A172 (cell line): Measurements from ENCODE around the gene ZFP69. TPM values are rescaled to one million over a fixed set of nuclear protein-coding genes. Genes with fewer than 3 reads are reported as not detected.

Source experiments
- DNase-seq: peaks from one replicate; pipeline ENCODE4 v3.0.0-alpha.2; 2015; ENCODE audit warnings: low spot score
- total RNA-seq: library from RNA; depleted of rRNA; stranded (reverse); fragments of >200 nt; shearing (Covaris generic); gene quantifications from 2 replicates; pipeline ENCODE4 v1.2.3, GENCODE V29; 2014; rRNA removed

The ZFP69 gene
- total RNA-seq, 1 experiment from 2014 or later = not detected

DNA sequence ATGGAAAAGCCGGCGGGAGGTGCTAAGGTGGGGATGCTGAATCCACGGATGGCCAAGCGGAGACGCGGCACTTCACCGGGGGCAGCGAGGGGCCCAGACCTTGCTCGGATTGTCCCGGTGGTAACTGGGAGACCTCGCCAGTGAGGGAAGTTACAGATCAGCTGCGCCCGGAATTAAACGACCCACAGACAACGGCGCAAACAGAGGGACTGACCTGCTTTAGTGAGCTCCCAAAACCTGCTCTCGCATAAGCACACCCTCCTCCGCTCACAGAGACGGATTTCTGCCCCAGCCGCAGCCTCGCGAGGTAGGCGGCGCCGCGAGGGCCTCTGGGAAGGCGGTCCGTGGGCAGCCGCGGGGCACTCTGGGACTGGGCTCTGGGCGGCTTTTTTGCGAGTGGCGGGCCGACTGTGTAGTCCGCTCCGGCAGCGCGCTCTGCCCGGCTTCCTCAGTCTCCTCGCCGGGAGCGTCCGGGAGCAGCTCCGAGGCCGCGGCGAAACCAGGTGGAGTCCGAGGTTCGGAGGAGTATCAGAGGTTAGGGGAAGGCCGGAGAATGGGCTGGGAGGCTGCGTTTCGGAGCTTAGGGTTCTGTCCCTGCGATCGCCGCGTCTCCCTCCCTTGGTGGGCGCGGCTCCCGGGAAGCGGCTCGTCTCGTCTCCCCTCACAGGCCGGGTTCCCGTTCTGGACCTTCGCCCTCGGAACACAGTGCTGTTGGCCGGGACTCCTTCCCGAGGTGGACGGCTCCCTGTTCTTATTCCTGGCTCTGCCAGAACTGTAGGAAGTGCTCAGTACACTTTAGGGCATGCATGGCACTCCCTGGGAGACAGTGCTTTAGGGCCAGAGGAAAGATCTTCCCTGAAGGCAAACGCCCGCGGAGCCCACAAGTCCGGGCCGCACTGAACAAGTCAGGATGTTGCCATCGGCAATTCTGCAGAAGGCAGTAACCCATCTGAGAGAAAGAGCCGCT, 31.6 kb downstream of the ZFP69 start, which contains the start of gene EXO5:
TSS of gene EXO5 (plus strand) at position 393 of the 967 bp plus-strand sequence. CDS start 5,778 bp downstream, outside the sequence.
- DNase-seq = no peak

DNA sequence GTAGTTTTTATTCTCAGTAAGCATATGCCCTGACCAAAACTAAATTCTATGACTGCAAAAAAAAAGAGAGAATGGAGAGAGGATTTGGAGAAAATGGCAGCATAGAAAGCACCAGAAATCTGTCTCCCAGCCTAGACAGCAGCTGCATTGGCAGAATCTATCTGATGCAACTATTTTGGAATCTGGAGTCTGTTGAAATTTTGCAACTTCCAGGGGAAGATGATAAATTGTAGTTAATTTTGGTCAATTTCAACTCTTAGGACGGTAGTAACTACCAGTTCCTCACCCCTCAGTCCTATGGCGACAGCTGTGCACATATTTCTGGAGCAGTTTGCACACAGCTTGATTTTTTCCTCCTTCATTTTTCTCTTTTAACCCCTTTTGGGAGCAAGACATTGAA, 42.4 kb downstream of the ZFP69 start:
- no peak for DNase-seq

GRCh38 chr1:40530735-40531380, 53.8 kb downstream of the ZFP69 start:
- DNase-seq = no peak

- peak; percentile 94 for DNase-seq
Measured at GRCh38 chr1:40531381-40532061, 54.4 kb downstream of the ZFP69 start, which contains the start of gene ZNF684. TSS of gene ZNF684 (plus strand) at chr1:40531637. CDS start at chr1:40533167, 1,530 bp downstream.

DNA sequence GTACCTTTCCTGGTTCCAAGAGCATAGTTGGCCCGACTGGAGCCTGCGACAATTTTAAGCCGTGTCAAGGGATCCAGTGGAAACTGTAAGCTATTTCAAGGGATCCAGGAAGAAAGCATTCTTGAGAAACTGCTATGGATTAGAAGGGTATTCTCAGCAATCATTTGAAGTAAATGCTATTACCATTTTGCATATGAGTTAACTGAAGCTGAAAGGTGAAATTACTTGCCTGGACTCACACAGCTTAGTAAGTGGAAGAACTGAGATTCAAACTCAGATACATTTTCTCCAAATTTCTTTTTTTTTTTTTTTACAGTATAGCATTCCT, 54.9 kb downstream of the ZFP69 start:
- DNase-seq = no peak

- peak; percentile 55 for DNase-seq
Measured at GRCh38 chr1:40532844-40533424, 55.8 kb downstream of the ZFP69 start.

DNA sequence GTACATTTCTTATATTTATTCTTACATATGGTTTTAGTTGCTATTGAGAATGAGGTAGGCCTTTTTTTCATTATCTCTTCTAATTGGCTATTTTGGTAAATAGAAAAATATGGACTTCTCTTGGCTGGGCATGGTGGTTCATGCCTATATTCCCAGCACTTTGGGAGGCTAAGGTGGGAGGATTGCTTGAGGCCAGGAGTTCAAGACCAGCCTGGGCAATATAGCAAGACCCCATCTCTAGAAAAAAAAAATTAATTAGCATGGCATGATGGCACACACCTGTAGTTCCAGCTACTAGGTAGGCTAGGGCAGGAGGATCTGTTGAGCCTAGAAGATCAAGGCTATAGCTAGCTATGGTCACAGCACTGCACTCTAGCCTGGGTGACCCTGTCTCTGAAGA, 57.5 kb downstream of the ZFP69 start:
- no peak for DNase-seq

- DNase-seq = no peak
Measured at GRCh38 chr1:40535732-40536131, 58.6 kb downstream of the ZFP69 start.

GRCh38 chr1:40539338-40539737, 62.2 kb downstream of the ZFP69 start:
- no peak for DNase-seq

Other genes with a start within 250 kb of the ZFP69 start
- not detected in 2 replicates for gene TMCO2, start 229.4 kb upstream of the ZFP69 start, total RNA-seq
- gene ZMPSTE24, start 219.1 kb upstream of the ZFP69 start, total RNA-seq = 86.7 and 131 TPM in 2 replicates
- gene COL9A2, start 160.0 kb upstream of the ZFP69 start, total RNA-seq = 0.67 and 0.90 TPM in 2 replicates
- 10.3 and 11.9 TPM in 2 replicates for gene SMAP2, start 103.6 kb upstream of the ZFP69 start, total RNA-seq
- 3.5 and 4.2 TPM in 2 replicates for gene ZFP69B, start 26.8 kb upstream of the ZFP69 start, total RNA-seq
- 2.2 and 3.5 TPM in 2 replicates for gene EXO5, start 31.5 kb downstream of the ZFP69 start, total RNA-seq
- 5.0 TPM in 2 replicates for gene ZNF684, start 54.3 kb downstream of the ZFP69 start, total RNA-seq
- gene RIMS3, start 188.4 kb downstream of the ZFP69 start, total RNA-seq = 3.1 and 3.6 TPM in 2 replicates
- gene NFYC, start 214.4 kb downstream of the ZFP69 start, total RNA-seq = 27.3 and 28.2 TPM in 2 replicates